Suprapubic skin (tissue), 4 donors: ENCODE results near the gene TRIM9.

Experiments used
- EP300 ChIP-seq: sonication (generic); formaldehyde crosslinking; IDR thresholded peaks from one replicate; pipeline ENCODE4 v1.6.1; 2017; ENCODE audit warnings: antibody characterized with exemption
- POLR2AphosphoS5 ChIP-seq, 3 donors: sonication (generic); formaldehyde crosslinking; IDR thresholded peaks; one replicate each; pipeline ENCODE4 v1.6.1; 2017; ENCODE audit warnings: antibody characterized with exemption in 3 of 3
- TF ChIP-seq, protein P1 (sequence below), 2 donors: fragments of 200-600 bp in 1 of 2; fragments of 450-650 bp in 1 of 2; sonication (generic) in 1 of 2; IDR thresholded peaks; one replicate each; pipeline ENCODE4 v1.5.1; 2016 to 2019; ENCODE audit warnings: antibody characterized with exemption in 2 of 2, mild to moderate bottlenecking in 1 of 2, moderate library complexity in 1 of 2

DNA sequence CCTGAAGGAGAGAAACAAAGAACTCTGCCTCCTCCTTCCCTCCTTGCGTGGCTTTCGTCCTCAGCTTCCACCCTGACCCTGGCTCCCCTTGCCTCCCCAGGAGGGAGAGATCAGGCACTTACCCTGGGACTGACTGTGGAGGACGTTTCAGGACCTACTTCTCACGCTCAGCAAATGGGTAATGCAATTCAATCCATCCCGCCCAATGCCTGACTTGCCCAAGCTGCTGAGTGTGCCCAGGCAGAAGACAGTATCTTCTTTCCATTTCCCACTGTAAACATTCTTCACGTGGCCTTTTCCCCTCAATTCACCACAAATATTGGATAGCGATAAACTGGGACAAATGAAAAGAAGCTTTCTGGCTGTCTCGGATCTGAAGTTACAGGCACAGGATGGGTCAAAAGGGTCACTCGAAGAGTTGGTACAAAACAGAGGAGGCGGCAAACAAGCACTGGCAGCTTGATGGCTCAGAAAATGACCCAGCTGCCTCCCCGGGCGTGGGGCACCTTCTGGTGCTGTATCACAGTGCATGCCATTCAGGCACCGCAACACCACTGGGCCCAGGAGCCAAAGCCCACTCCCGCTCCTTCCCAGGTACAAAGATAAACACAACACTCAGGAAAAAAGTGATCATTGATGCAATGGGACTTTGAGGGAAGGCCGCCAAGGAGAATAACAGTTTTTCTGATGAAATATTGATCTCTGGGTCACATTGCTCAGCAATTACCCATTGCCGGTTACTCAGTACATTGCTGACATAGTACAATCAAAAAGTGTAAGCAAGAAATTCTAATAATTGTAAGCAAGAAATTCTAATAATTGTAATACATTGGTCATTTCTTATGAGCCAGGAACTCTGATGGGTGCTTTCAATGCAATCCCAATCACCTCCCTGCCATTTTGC, 65.8 kb downstream of the TRIM9 start:
- TF ChIP-seq EP300 (no peak), POLR2AphosphoS5 (IDR thresholded peaks at IDR 0.05) (no peak)
- TF ChIP-seq, protein P1, sequence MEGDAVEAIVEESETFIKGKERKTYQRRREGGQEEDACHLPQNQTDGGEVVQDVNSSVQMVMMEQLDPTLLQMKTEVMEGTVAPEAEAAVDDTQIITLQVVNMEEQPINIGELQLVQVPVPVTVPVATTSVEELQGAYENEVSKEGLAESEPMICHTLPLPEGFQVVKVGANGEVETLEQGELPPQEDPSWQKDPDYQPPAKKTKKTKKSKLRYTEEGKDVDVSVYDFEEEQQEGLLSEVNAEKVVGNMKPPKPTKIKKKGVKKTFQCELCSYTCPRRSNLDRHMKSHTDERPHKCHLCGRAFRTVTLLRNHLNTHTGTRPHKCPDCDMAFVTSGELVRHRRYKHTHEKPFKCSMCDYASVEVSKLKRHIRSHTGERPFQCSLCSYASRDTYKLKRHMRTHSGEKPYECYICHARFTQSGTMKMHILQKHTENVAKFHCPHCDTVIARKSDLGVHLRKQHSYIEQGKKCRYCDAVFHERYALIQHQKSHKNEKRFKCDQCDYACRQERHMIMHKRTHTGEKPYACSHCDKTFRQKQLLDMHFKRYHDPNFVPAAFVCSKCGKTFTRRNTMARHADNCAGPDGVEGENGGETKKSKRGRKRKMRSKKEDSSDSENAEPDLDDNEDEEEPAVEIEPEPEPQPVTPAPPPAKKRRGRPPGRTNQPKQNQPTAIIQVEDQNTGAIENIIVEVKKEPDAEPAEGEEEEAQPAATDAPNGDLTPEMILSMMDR (IDR thresholded peaks at IDR 0.05), result no peak
